ENCODE data around the gene SNTB2.

The SNTB2 gene

DNA sequence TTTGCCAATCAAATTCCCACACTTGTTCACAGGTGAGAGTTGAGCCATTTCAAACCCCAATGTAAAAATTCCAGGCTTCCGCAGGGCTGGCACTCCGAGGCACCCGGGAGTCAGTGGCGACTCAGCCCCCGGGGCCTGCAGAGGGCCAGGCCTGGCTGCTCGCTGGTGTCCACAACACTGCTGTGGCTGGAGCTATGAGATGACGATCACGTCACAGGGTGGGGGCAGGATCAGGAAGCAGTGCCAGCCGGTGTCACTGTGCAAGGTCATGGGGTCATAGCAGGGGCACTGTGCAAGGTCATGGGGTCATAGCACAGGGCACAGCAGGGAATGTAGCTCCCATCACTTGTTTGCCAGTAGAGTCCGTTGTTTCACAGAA lies 131.9 kb downstream of the SNTB2 start:
- no peak for DNase-seq (ENCODE audit: low read depth, low spot score)

DNA sequence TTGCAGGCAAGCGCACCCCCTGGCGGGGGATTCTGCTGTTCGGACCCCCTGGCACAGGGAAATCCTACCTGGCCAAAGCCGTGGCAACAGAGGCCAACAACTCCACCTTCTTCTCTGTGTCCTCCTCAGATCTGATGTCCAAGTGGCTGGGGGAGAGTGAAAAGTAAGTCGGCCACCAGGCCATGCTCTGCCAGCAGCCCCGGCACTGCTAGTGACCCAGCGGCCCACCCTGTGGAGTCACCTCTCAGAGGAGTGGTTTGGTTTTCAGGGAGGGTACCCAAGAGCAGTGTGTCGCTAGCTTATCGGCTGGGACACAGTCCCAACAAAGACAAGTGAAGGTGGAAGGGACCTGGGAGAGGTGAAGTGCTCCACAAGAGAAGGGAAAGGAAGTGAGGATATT lies 132.4 kb downstream of the SNTB2 start:
- no peak for DNase-seq (ENCODE audit: low read depth, low spot score)

- no peak for DNase-seq (ENCODE audit: low read depth, low spot score)
These were observed 133.1 kb downstream of the SNTB2 start for GRCh38 chr16:69319826-69320739.

GRCh38 chr16:69320740-69321073 lies 133.7 kb downstream of the SNTB2 start:
- DNase-seq (ENCODE audit: low read depth, low spot score) = no peak

GRCh38 chr16:69321080-69321479 lies 134.1 kb downstream of the SNTB2 start:
- no peak for DNase-seq (ENCODE audit: low read depth, low spot score)

GRCh38 chr16:69322343-69322742 lies 135.4 kb downstream of the SNTB2 start:
- DNase-seq (ENCODE audit: low read depth, low spot score) = no peak

DNA sequence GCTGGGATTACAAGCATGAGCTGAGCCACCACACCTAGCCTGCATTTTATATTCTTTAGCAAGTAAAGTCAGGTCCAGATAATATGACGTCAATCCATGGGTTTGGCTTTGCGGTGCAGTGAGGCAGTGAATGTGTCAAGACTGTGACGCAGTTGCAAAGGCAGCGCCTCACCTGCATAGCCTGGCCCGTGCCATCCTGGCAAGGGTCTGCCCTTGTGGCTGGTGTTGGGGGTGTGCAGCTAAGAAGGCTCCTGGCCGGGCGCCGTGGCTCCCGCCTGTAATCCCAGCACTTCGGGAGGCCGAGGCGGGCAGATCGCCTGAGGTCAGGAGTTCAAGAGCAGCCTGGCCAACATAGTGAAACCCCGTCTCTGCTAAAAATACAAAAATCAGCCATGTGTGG lies 136.5 kb downstream of the SNTB2 start:
- no peak for DNase-seq (ENCODE audit: low read depth, low spot score)

- no peak for DNase-seq (ENCODE audit: low read depth, low spot score)
These were observed 137.1 kb downstream of the SNTB2 start for GRCh38 chr16:69324013-69324531.

GRCh38 chr16:69324585-69325253 lies 137.8 kb downstream of the SNTB2 start:
- no peak for DNase-seq (ENCODE audit: low read depth, low spot score)

GRCh38 chr16:69325784-69326171 lies 138.8 kb downstream of the SNTB2 start:
- DNase-seq (ENCODE audit: low read depth, low spot score) = no peak

- DNase-seq (ENCODE audit: low read depth, low spot score) = no peak
These were observed 139.4 kb downstream of the SNTB2 start for GRCh38 chr16:69326172-69326873.

DNA sequence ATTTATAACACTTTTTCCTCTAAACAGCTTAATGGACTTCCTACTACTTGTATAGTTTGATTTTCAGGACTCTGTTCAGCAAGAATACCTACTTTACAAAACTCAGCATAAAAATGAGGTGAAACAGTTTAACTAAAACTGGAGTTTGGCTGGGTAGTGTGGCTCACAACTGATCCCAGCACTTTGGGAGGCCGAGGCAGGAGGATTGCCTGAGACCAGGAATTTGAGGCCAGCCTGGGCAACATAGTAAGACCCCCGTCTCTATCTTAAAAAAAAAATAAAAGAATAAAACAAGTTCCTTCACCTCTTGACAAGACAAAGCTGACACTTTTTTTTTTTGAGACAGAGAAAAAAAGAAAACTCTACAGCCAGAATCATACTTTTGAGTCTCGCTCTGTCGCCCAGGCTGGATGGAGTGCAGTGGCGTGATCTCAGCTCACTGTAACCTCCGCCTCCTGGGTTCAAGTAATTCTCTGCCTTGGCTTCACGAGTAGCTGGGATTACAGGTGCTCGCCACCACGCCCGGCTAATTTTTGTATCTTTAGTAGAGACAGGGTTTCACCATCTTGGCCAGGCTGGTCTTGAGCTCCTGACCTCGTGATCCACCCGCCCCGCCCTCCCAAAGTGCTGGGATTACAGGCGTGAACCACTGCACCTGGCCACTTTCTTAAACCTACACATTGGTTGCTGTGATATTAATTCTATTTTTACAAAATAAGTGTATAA lies 140.8 kb downstream of the SNTB2 start:
- no peak for DNase-seq (ENCODE audit: low read depth, low spot score)

GRCh38 chr16:69328854-69329316 lies 141.9 kb downstream of the SNTB2 start:
- no peak for DNase-seq (ENCODE audit: low read depth, low spot score)

GRCh38 chr16:69329369-69330285 lies 142.7 kb downstream of the SNTB2 start:
- DNase-seq (ENCODE audit: low read depth, low spot score) = no peak

DNA sequence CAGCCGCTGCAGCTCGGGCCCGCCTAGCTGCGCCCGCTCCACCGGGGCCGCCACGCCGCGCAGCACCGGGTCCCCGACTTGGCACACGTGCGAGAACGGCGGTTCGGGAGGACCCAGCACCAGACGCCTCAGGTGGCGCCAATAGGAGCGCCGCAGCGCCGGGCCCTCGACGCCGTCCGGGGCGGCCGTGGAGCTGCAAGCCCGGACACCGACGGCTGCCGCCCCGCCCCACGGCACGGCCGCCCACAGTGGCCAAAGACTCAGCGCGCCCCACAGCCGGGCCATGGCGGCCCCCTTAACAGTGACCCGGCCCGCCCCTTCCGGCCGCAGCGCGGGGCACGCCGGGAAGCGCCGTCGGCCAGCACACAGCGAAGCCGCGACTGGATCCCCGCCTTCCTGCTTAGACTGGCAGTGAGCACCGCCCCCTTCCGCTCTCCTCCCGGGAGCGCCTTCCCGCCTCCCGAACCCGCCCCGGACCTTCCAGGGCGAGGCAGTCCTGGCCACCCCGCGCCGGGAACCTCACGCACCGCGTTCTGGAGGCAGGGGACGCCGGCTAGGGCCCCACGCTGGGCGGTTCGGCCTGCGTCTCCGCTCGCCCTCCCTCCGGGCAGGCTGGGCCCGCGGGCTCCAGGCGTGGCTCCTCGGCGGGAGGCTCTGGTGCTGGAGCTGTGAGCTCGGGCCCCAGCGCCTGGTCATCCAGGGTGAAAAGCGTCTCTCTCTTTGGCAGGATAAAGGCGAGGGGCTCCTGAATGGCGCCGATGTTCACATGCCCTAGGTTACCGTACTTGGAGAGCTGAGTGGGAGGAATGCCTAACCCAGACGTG lies 143.5 kb downstream of the SNTB2 start, which contains the start of gene PDF:
TSS of gene PDF (minus strand) at position 303 of the 824 bp plus-strand sequence. CDS start at position 285, 18 bp downstream.
- DNase-seq (ENCODE audit: low read depth, low spot score) = peak; percentile 96

- no peak for DNase-seq (ENCODE audit: low read depth, low spot score)
These were observed 147.7 kb downstream of the SNTB2 start for GRCh38 chr16:69334696-69335095.

- no peak for DNase-seq (ENCODE audit: low read depth, low spot score)
These were observed 151.8 kb downstream of the SNTB2 start for GRCh38 chr16:69338557-69339288.

GRCh38 chr16:69339289-69340094 lies 152.5 kb downstream of the SNTB2 start, which contains the start of the genes COG8 and NIP7:
Gene COG8, minus strand, starts transcription at chr16:69339564. Its CDS starts 12 bp downstream, at chr16:69339552.
Gene NIP7, plus strand, starts transcription at chr16:69339772. Its CDS starts 58 bp downstream, at chr16:69339830.
- DNase-seq (ENCODE audit: low read depth, low spot score) = peak; percentile 99

Measured in ELF-1 (cell line).